GM21786 (cell line): ENCODE data around the gene NTM.

ENCODE experiments used
- ATAC-seq: cut with Tn5 transposase; IDR thresholded peaks from one replicate; pipeline ENCODE4 v1.9.1; 2021; ENCODE audit not compliant: unreplicated experiment

The NTM gene

GRCh38 chr11:131907371-131907770, 537.0 kb downstream of the NTM start:
- ATAC-seq: no peak

DNA sequence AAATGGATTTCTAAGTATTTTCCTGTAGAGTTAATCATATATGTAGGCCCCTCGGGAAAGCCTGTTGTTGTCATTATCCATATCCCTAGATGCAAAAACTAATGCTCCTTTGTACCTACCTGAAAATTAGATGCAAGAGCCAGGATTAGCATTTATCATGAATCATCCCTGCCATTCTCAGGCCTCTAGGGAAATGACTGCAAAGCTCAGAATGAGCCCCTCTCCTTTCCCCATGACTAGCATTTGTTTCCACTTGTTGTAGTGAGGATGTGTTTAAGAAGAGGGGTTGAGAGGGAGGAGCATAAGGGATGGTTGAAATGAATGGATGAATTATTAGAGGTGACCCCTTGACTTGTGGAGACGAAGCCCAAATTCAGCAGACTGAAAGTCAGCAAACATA, 537.9 kb downstream of the NTM start:
- ATAC-seq: no peak

GRCh38 chr11:131909426-131910177, 539.2 kb downstream of the NTM start:
- ATAC-seq: no peak

GRCh38 chr11:131910178-131910522, 539.7 kb downstream of the NTM start:
- ATAC-seq: no peak

- peak; percentile 2 for ATAC-seq
These were observed 540.3 kb downstream of the NTM start for GRCh38 chr11:131910523-131911387.

DNA sequence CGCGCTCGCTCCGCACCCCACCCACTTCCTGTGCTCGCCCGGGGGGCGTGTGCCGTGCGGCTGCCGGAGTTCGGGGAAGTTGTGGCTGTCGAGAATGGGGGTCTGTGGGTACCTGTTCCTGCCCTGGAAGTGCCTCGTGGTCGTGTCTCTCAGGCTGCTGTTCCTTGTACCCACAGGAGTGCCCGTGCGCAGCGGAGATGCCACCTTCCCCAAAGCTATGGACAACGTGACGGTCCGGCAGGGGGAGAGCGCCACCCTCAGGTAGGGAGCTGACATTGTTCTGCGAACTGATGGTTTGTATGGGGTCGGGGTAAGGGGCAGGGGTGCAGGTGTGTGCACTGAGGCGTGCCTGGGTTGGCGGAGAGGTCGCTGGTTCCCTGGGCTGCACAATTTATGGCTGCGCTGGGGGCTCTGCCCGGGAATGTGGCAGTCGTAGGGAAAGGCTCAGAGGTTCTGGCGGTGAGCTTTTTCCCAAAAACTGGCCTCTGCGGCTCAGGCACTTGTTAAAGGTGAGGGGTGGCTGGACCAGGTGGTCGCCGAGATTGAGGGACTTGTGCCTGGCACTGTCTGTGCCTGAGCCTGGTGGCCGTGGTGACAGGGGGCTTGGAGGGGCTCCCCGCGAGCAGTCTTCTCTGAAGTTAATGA, 541.1 kb downstream of the NTM start:
- ATAC-seq: peak; percentile 60

DNA sequence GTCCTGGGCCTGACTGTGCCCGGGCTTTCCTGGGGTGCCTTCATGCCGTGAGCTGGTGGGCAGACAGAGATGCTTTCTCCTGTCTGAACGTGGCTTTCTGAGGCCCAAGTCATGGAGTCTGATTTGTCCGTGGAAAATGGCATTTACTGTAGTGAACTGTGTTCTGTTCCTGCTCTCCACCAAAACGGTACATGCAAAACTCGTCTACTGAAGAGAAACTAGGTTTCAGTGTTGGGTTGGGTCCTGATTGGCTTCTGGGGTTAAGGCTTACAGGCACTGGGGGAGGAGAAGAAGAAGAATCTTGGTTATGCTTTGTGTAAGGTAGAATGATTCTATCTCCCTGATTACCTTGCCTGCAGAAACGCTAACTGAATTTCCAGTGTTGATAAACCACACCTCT, 541.7 kb downstream of the NTM start:
- no peak for ATAC-seq

DNA sequence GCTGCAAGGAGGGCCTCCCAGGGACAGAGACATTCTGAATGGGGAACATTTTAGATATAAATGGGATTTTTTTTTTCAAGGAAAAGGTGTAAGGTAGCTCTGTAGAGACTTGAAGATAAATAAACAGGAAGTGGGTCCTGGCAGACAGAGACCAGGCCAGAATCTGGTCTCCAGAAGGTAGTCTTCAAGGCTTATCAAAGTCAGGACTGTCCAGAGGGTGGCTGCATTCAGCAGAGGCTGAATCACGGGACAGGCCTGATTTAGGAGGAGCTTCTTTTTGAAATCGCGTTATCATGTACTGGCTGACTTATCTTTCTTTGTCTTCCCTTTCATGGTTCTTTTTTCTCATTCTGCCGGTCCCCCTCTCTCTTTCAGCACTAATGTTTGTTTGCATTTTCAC, 542.9 kb downstream of the NTM start:
- no peak for ATAC-seq

- no peak for ATAC-seq
These were observed 544.0 kb downstream of the NTM start for GRCh38 chr11:131914361-131914774.

- no peak for ATAC-seq
These were observed 546.2 kb downstream of the NTM start for GRCh38 chr11:131916638-131917037.

- ATAC-seq: no peak
These were observed 547.4 kb downstream of the NTM start for GRCh38 chr11:131917634-131918384.

DNA sequence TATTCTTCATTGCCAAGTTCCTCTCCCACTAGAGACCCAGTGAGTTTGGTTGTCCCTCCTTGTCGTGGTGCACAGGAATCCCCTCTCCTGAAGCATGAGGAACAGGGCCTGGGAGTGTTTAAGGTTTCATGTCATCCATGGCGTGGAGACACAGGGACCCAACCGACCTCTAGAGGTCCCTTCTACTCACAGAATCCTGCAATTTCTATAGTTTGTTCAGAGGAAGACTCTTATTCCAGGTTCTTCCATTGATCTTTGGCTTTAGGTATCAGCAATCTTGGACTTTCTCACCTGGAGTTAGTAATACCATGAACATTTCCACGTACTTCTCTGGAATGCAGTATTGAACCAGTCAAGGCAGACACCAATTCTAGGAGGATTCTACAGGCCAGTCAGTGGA, 548.2 kb downstream of the NTM start:
- ATAC-seq: no peak

GRCh38 chr11:131922220-131922619, 551.8 kb downstream of the NTM start:
- no peak for ATAC-seq

DNA sequence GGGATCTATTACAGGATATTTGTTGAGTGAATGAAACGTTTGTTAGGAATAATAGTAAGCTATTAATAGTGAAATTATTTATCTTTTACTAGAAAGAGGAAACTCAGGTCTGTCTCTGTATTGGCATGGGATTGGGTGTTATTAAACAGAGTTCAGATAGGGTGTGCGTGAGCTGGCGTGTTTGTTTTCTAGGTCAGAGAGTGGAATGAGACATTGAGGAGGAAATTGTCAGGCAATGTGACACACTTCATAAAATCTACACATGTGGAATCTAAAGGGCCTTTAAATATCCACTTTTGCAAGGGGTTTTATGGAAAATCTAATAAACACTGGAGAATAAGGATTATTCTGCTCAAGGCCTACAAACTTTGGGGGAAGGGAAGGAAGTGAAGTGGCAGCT, 552.9 kb downstream of the NTM start:
- ATAC-seq: no peak

DNA sequence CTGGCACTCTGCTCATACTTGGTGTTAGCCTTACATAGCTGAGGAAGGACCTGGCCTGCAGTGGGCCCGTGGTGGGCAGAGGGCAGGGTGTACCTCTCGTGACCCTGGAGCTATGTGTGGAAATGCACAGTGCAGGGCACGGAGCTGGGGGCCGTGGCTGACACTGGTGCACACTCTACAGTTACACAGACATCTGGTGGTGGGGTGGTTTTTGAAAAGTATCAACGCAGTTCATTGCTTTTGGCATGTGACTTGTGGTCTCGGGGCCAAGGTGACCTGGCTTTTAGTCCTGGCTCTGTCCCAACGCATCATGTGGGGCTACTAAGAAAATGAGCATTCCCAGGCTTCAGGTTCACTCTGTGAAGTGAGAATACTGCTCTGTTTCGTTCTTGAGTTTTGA, 553.6 kb downstream of the NTM start:
- ATAC-seq: peak; percentile 31

- peak; percentile 45 for ATAC-seq
These were observed 554.2 kb downstream of the NTM start for GRCh38 chr11:131924457-131925201.

DNA sequence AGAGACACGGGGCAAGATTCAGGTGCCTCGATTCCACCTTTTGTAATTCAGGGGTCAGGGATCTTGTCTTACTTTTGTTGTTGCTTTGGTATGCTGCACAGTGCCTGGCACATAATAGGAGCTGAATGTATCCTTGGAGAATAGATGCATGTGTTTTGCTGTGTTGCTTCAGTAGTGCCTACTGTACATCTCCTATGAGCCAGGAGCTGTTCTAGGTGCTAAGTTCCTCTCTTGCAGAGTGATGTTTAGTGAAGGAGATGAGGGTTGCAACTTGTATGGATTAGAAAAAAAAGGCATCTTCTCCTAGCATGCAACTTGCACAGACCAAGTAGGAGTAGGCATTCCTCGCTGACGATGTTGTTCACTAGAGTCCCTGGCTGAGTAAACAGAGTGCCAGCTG, 555.4 kb downstream of the NTM start:
- no peak for ATAC-seq

DNA sequence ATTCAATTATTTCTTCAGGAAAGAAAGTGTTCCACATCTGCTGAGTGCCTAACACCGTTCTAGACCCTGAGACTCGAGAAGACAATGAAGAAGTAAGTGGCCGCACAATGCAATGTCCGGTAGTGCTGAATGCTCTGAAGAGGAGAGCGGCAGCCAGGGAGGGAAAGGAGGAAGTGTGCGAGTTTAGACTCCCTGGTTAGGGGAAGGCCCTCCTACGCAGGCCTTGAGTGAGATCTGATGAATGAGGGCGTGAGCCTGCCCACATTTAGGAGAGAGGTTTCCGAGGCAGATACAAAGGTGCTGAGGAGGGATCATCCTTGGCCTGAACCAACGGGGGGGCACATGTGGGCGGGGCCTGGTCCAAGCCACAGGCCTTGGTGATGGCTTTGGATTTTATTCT, 558.6 kb downstream of the NTM start:
- no peak for ATAC-seq

DNA sequence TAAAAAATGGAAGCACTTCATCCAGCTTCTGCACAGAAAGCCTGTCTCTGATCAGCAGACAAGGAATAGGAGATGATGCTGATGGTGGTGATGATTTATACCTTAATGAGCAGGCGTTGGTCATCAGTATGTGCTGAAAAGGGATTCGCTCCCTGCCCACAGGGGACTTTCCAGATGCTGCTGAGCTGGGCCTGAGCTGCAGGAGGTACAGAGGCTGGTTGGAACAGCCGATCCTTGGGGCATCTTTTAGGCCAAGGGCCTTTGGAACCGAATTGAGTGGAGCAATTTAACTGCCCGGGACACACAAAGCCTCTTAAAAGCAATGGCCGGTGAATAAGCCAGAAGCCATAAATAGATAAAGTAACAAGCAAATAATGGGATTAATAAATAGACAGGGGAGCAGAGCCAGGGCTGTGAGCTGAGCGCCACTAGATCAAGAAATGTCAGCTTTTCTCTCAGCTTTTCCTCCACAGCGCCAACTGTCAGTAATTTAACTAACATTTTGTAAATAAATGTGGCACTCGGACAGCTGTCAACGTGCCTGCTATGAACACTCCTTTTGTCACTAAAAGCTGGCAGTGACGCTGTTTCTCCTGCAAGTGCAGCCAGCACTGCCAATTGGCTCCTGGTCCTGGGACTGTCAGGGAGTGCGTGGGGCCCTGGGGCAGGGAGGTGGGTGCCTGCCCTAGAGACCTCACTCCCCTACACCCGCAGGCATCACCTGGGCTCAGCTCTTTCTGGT, 562.3 kb downstream of the NTM start:
- ATAC-seq: no peak

DNA sequence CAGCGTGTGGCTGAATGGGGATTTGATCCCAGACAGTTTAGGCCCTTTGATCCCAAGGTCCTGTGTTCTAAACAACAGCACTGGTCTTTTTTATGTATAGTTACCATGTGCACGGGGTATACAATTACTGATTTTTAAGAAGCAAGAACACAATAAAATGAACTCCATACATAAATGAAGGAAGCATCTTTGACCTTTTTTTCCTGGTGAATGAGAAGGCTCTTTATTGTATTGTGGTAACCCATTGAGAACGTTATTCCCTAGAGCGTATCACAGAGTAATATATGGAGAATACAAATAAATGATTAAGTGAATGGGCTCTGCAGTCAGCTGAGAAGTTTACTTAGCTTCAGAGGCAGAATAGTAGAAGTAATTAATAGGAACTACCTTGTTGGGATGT, 563.6 kb downstream of the NTM start:
- no peak for ATAC-seq
